Colon (tissue), 2 donors: ENCODE data around the gene DGKZ.
"Not testable (repeated sequence)": the region's sequence is repeated elsewhere in the genome, so short reads cannot be mapped to it uniquely, and the experiment has no call there.

Experiments
- FAIRE-seq: peaks from 2 replicates; lab custom pipeline; 2012; peaks lifted over from hg19 to GRCh38; lab: Jason Lieb, UNC
- donor health status: control.
- donor health status: control.

DGKZ gene

GRCh38 chr11:46346886-46347636 is at the start of gene DGKZ:
Gene DGKZ, plus strand, starts transcription at chr11:46347463. Its CDS starts 197 bp downstream, at chr11:46347660.
- no peak for FAIRE-seq

- FAIRE-seq: no peak
Measured at GRCh38 chr11:46298699-46299433, 48.4 kb upstream of the DGKZ start.

- no peak for FAIRE-seq
Measured at GRCh38 chr11:46299451-46299961, 47.8 kb upstream of the DGKZ start.

- no peak for FAIRE-seq
Measured at GRCh38 chr11:46300270-46300669, 47.0 kb upstream of the DGKZ start.

- FAIRE-seq: no peak
Measured at GRCh38 chr11:46302866-46303265, 44.4 kb upstream of the DGKZ start.

- not testable (repeated sequence) for FAIRE-seq
Measured at GRCh38 chr11:46304036-46304435, 43.2 kb upstream of the DGKZ start.

- FAIRE-seq: no peak
Measured at GRCh38 chr11:46304605-46305179, 42.6 kb upstream of the DGKZ start.

- no peak for FAIRE-seq
Measured at GRCh38 chr11:46305295-46305694, 42.0 kb upstream of the DGKZ start.

- no peak for FAIRE-seq
Measured at GRCh38 chr11:46306296-46306853, 40.9 kb upstream of the DGKZ start.

- FAIRE-seq: no peak
Measured at GRCh38 chr11:46307369-46307768, 39.9 kb upstream of the DGKZ start.

- FAIRE-seq: no peak
Measured at GRCh38 chr11:46307785-46308341, 39.4 kb upstream of the DGKZ start.

GRCh38 chr11:46308631-46309419 is 38.4 kb upstream of the DGKZ start:
- FAIRE-seq: no peak

GRCh38 chr11:46309814-46310259 is 37.4 kb upstream of the DGKZ start:
- no peak for FAIRE-seq

- no peak for FAIRE-seq
Measured at GRCh38 chr11:46315033-46315738, 32.1 kb upstream of the DGKZ start.

GRCh38 chr11:46315783-46316563 is 31.3 kb upstream of the DGKZ start:
- no peak for FAIRE-seq

- no peak for FAIRE-seq
Measured at GRCh38 chr11:46319074-46319453, 28.2 kb upstream of the DGKZ start.

GRCh38 chr11:46321757-46322156 is 25.5 kb upstream of the DGKZ start:
- FAIRE-seq: no peak

- FAIRE-seq: no peak
Measured at GRCh38 chr11:46322759-46323158, 24.5 kb upstream of the DGKZ start.

- no peak for FAIRE-seq
Measured at GRCh38 chr11:46326813-46327416, 20.3 kb upstream of the DGKZ start.

- FAIRE-seq: no peak
Measured at GRCh38 chr11:46327829-46328228, 19.4 kb upstream of the DGKZ start.
